NCI-H345 (cell line): ENCODE measurements around the gene DRAM1.
"Not testable (repeated sequence)": the region's sequence is repeated elsewhere in the genome, so short reads cannot be mapped to it uniquely, and the experiment has no call there.

Experiments used
- DNase-seq: peaks from one replicate; lab custom pipeline; 2025; lab: John Stamatoyannopoulos, UW

The DRAM1 gene

GRCh38 chr12:101906226-101906625, 28.8 kb downstream of the DRAM1 start:
- no peak for DNase-seq

GRCh38 chr12:101908395-101908794, 31.0 kb downstream of the DRAM1 start:
- DNase-seq: no peak

GRCh38 chr12:101909646-101910045, 32.3 kb downstream of the DRAM1 start:
- DNase-seq: no peak

- DNase-seq: no peak
Observed at GRCh38 chr12:101915841-101916240, 38.5 kb downstream of the DRAM1 start.

- DNase-seq: not testable (repeated sequence)
Observed at GRCh38 chr12:101918805-101919204, 41.4 kb downstream of the DRAM1 start.

GRCh38 chr12:101919447-101919846, 42.1 kb downstream of the DRAM1 start:
- DNase-seq: no peak

- no peak for DNase-seq
Observed at GRCh38 chr12:101920906-101921305, 43.5 kb downstream of the DRAM1 start.

- DNase-seq: no peak
Observed at GRCh38 chr12:101923045-101923718, 45.8 kb downstream of the DRAM1 start.

- no peak for DNase-seq
Observed at GRCh38 chr12:101924618-101925017, 47.2 kb downstream of the DRAM1 start.

GRCh38 chr12:101925361-101925760, 48.0 kb downstream of the DRAM1 start:
- DNase-seq: no peak

- DNase-seq: no peak
Observed at GRCh38 chr12:101925935-101926334, 48.6 kb downstream of the DRAM1 start.

GRCh38 chr12:101927036-101927435, 49.7 kb downstream of the DRAM1 start:
- DNase-seq: no peak

- no peak for DNase-seq
Observed at GRCh38 chr12:101927999-101928398, 50.6 kb downstream of the DRAM1 start.

GRCh38 chr12:101928556-101928955, 51.2 kb downstream of the DRAM1 start:
- no peak for DNase-seq

- DNase-seq: no peak
Observed at GRCh38 chr12:101929365-101930041, 52.1 kb downstream of the DRAM1 start.

- DNase-seq: no peak
Observed at GRCh38 chr12:101931498-101932326, 54.3 kb downstream of the DRAM1 start.

- DNase-seq: no peak
Observed at GRCh38 chr12:101933866-101934514, 56.6 kb downstream of the DRAM1 start.

- DNase-seq: no peak
Observed at GRCh38 chr12:101935890-101936746, 58.7 kb downstream of the DRAM1 start.

- DNase-seq: no peak
Observed at GRCh38 chr12:101939306-101939705, 61.9 kb downstream of the DRAM1 start.

- peak; percentile 61 for DNase-seq
Observed at GRCh38 chr12:101939856-101940265, 62.5 kb downstream of the DRAM1 start.

- DNase-seq: no peak
Observed at GRCh38 chr12:101940400-101940950, 63.1 kb downstream of the DRAM1 start.
